HT-29 (cell line): ENCODE data around the gene INPP5A. TPM values are rescaled to one million over a fixed set of nuclear protein-coding genes. Genes with fewer than 3 reads are reported as not detected.

Experiments
- DNase-seq: peaks from one replicate; pipeline ENCODE4 v3.0.0-alpha.2; 2015; ENCODE audit warnings: low spot score
- total RNA-seq: library from RNA; depleted of rRNA; stranded (reverse); fragments of >200 nt; shearing (Covaris generic); gene quantifications from 2 replicates; pipeline ENCODE4 v1.2.3, GENCODE V29; 2014

Gene INPP5A
- total RNA-seq, 1 experiment from 2014 or later = 22.7 TPM

- DNase-seq = no peak
These were observed 150.4 kb downstream of the INPP5A start for GRCh38 chr10:132687893-132688579.

GRCh38 chr10:132688580-132689420 lies 151.2 kb downstream of the INPP5A start:
- no peak for DNase-seq

GRCh38 chr10:132689721-132690360 lies 152.3 kb downstream of the INPP5A start:
- DNase-seq = no peak

- no peak for DNase-seq
These were observed 152.8 kb downstream of the INPP5A start for GRCh38 chr10:132690401-132690800.

GRCh38 chr10:132690821-132691610 lies 153.4 kb downstream of the INPP5A start:
- DNase-seq = no peak

GRCh38 chr10:132691711-132692153 lies 154.1 kb downstream of the INPP5A start:
- DNase-seq = no peak

GRCh38 chr10:132692311-132692710 lies 154.7 kb downstream of the INPP5A start:
- no peak for DNase-seq

- no peak for DNase-seq
These were observed 156.1 kb downstream of the INPP5A start for GRCh38 chr10:132693676-132694075.

GRCh38 chr10:132696204-132696603 lies 158.6 kb downstream of the INPP5A start:
- no peak for DNase-seq

GRCh38 chr10:132696728-132697577 lies 159.4 kb downstream of the INPP5A start:
- DNase-seq = no peak

- DNase-seq = no peak
These were observed 160.1 kb downstream of the INPP5A start for GRCh38 chr10:132697578-132698200.

GRCh38 chr10:132698211-132698751 lies 160.7 kb downstream of the INPP5A start:
- DNase-seq = no peak

GRCh38 chr10:132698761-132699391 lies 161.3 kb downstream of the INPP5A start:
- no peak for DNase-seq

GRCh38 chr10:132699411-132700155 lies 162.0 kb downstream of the INPP5A start:
- no peak for DNase-seq

- DNase-seq = no peak
These were observed 162.8 kb downstream of the INPP5A start for GRCh38 chr10:132700156-132701098.

- no peak for DNase-seq
These were observed 163.7 kb downstream of the INPP5A start for GRCh38 chr10:132701099-132701845.

GRCh38 chr10:132701846-132702190 lies 164.2 kb downstream of the INPP5A start:
- DNase-seq = no peak
